Kidney epithelial cell (primary cell): ENCODE results near the gene ZNF521. TPM values are rescaled to one million over a fixed set of nuclear protein-coding genes. Genes with fewer than 3 reads are reported as not detected.

ENCODE experiments used
- DNase-seq: peaks from one replicate; pipeline ENCODE4 v3.0.0-alpha.2; 2010; ENCODE audit warnings: low read depth
- H3K27me3 ChIP-seq: 2 replicates; pipeline ENCODE4 v1.6.0; 2011; ENCODE audit warnings: low read length; ENCODE audit not compliant: control insufficient read depth, insufficient read depth
- H3K36me3 ChIP-seq: 2 replicates; pipeline ENCODE4 v1.5.1; 2011; ENCODE audit warnings: low read length; ENCODE audit not compliant: control insufficient read depth, insufficient read depth
- H3K4me3 ChIP-seq: 2 replicates; pipeline ENCODE4 v1.5.1; 2011; ENCODE audit warnings: low read depth, mild to moderate bottlenecking, control low read depth, low read length
- CTCF ChIP-seq: IDR thresholded peaks from 2 replicates; pipeline ENCODE4 v1.5.1; 2011; ENCODE audit warnings: mild to moderate bottlenecking, moderate library complexity, low read length, control low read depth, inconsistent platforms; ENCODE audit not compliant: insufficient read depth, poor library complexity, severe bottlenecking
- total RNA-seq: library from RNA; depleted of rRNA; stranded (reverse); fragments of >200 nt; gene quantifications from 2 replicates; pipeline ENCODE4 v1.2.3, GENCODE V29; 2015

The ZNF521 gene
- total RNA-seq, 1 donor from 2014 or later, result 6.0 TPM

GRCh38 chr18:25223899-25224886 is 127.8 kb downstream of the ZNF521 start:
- H3K36me3 ChIP-seq, result no peaks in the 10 kb centered on the region
- H3K4me3 ChIP-seq, result no peak overlapping the region
- no peaks in the 10 kb centered on the region for H3K27me3 ChIP-seq
- DNase-seq, result no peak
- TF ChIP-seq CTCF, result no peak

GRCh38 chr18:25223211-25223610 is 128.8 kb downstream of the ZNF521 start:
- TF ChIP-seq CTCF, result no peak
- Histone ChIP-seq H3K36me3 (no peaks in the 10 kb centered on the region), H3K4me3 (no peak overlapping the region), H3K27me3 (no peaks in the 10 kb centered on the region)
- DNase-seq, result no peak

- H3K27me3 ChIP-seq, result no peaks in the 10 kb centered on the region
- TF ChIP-seq CTCF, result no peak
- H3K4me3 ChIP-seq, result no peak overlapping the region
- H3K36me3 ChIP-seq, result no peaks in the 10 kb centered on the region
- DNase-seq, result no peak
These were observed 129.3 kb downstream of the ZNF521 start for GRCh38 chr18:25222648-25223047.

- TF ChIP-seq CTCF, result no peak
- Histone ChIP-seq H3K4me3 (no peak overlapping the region), H3K27me3 (no peaks in the 10 kb centered on the region), H3K36me3 (no peaks in the 10 kb centered on the region)
- no peak for DNase-seq
These were observed 141.3 kb downstream of the ZNF521 start for GRCh38 chr18:25210622-25211021.

- H3K27me3 ChIP-seq, result no peaks in the 10 kb centered on the region
- no peak for TF ChIP-seq CTCF
- no peak for DNase-seq
- H3K36me3 ChIP-seq, result no peaks in the 10 kb centered on the region
- no peak overlapping the region for H3K4me3 ChIP-seq
These were observed 159.9 kb downstream of the ZNF521 start for GRCh38 chr18:25192065-25192464.
